Fibroblast of pulmonary artery (primary cell): ENCODE results near the gene PLTP.

ENCODE experiments used
- DNase-seq: peaks from one replicate; pipeline ENCODE4 v3.0.0-alpha.2; 2010; ENCODE audit warnings: low read depth
- H3K4me3 ChIP-seq: replicated peaks from 2 replicates; pipeline ENCODE4 v1.5.1; 2011; ENCODE audit warnings: low read depth, mild to moderate bottlenecking, control low read depth, low read length, moderate library complexity
- TF ChIP-seq, protein P1 (sequence below): IDR thresholded peaks from 2 replicates; pipeline ENCODE4 v1.5.1; 2011; ENCODE audit warnings: mild to moderate bottlenecking, control low read depth, low read length, inconsistent platforms; ENCODE audit errors: missing control alignments

Gene PLTP

DNA sequence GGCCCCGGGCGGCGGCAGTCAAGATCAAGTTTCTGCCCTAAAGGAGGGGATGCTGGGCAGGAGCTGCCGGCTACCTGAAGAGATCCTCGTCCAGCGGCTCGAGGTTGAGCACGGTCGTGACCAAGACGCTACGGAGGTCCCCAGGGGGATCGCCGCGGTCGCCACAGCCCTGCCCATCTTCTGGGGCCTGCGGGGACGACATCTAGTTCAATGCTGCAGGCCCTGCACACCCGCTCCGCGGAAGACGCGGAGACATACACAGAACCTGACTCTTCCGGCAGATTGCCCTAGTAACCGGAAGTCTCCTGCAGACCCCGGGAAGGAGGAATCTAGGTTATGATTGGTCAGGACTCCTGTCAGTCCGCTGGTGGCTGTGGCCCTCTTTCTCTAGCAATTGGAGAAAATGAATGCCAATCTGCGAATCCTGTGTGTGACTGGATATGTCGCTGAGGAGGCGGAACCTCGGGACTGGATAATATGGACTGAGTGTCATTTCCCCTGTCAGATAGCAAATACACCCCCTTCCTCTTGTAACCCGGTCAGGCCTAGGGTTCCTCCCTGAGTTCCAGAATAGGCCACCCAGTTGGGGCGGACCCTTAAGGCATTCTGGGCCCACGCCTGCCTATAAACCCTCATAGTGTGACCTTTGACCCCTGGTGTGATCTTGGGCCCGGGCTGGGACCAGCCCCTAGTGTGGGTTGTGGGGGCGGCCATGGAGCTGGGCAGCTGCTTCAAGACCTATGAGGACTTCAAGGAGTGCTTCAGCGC is 54.7 kb downstream of the PLTP start, which contains the start of the genes ACOT8 and ZSWIM3:
Gene ACOT8 (minus strand): TSS at position 279 of the 768 bp plus-strand sequence. CDS start 77 bp downstream, at position 202.
Gene ZSWIM3 (plus strand): TSS at position 501 of the 768 bp plus-strand sequence. CDS start 212 bp downstream, at position 713.
- DNase-seq, result peak; percentile 100
- H3K4me3 ChIP-seq, result peak within 1 kb of the TSS; percentile 73
- TF ChIP-seq, protein P1, sequence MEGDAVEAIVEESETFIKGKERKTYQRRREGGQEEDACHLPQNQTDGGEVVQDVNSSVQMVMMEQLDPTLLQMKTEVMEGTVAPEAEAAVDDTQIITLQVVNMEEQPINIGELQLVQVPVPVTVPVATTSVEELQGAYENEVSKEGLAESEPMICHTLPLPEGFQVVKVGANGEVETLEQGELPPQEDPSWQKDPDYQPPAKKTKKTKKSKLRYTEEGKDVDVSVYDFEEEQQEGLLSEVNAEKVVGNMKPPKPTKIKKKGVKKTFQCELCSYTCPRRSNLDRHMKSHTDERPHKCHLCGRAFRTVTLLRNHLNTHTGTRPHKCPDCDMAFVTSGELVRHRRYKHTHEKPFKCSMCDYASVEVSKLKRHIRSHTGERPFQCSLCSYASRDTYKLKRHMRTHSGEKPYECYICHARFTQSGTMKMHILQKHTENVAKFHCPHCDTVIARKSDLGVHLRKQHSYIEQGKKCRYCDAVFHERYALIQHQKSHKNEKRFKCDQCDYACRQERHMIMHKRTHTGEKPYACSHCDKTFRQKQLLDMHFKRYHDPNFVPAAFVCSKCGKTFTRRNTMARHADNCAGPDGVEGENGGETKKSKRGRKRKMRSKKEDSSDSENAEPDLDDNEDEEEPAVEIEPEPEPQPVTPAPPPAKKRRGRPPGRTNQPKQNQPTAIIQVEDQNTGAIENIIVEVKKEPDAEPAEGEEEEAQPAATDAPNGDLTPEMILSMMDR, result no peak

GRCh38 chr20:45853484-45853883 is 58.5 kb downstream of the PLTP start:
- no peak for DNase-seq
- H3K4me3 ChIP-seq, result no peak overlapping the region
- TF ChIP-seq, protein P1, result no peak

- DNase-seq, result no peak
- TF ChIP-seq, protein P1, result no peak
- no peak overlapping the region for H3K4me3 ChIP-seq
Observed at GRCh38 chr20:45852326-45852725, 59.6 kb downstream of the PLTP start.

DNA sequence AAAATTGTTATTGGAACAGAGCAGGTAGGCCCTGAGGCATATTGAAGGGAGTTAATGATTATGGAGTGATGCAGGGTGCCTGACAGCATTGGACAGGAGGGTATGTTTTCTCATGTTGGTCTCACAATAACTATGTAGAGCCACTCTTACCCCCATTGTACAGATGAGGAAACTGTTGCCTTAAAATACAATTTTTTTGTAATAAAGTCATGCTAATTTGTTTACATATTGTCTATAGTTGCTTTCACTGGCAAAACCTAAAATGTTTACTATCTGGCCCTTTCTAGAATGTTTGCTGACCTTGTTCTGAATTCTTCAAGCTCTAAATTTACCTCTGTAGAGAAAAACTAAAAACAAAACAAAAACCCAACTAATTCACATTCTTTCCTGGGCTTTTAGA is 60.5 kb downstream of the PLTP start:
- no peak for DNase-seq
- TF ChIP-seq, protein P1, result no peak
- no peak overlapping the region for H3K4me3 ChIP-seq

DNA sequence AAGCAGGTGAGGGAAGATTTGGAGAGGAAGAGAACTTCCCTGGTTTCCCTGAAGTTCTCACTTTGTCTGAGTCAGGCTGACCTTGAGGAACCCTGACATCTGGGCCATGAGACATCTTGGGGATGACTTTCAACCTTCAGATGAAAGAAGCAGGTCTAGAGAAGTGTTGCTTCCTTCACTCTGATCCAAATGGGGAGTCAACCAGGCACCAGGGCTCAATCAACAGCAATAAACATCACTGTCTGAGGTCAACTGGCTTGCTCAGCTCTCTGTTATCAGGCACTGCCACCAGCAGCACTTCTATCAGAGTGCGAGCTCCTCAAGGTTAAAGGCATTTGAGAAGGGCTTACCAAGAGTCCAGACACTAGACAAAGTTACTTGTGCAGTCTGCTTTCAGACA is 61.0 kb downstream of the PLTP start:
- TF ChIP-seq, protein P1, result no peak
- no peak overlapping the region for H3K4me3 ChIP-seq
- no peak for DNase-seq

GRCh38 chr20:45850238-45850637 is 61.7 kb downstream of the PLTP start:
- TF ChIP-seq, protein P1, result no peak
- H3K4me3 ChIP-seq, result no peak overlapping the region
- DNase-seq, result no peak
